ENCODE data around the gene CORO2A. TPM values are rescaled to one million over a fixed set of nuclear protein-coding genes. Genes with fewer than 3 reads are reported as not detected.
"Not testable (repeated sequence)": the region's sequence is repeated elsewhere in the genome, so short reads cannot be mapped to it uniquely, and the experiment has no call there.

Gene CORO2A
- total and polyA plus RNA-seq, 8 donors = 8.1 to 20.4 (median 9.3) TPM

GRCh38 chr9:98175028-98175569 is 17.3 kb downstream of the CORO2A start:
- Histone ChIP-seq H3K27me3 (no peaks in the 10 kb centered on the region), H3K4me3 (no peak overlapping the region), H3K36me3 (no peaks in the 10 kb centered on the region), H3K27ac (no peak overlapping the region), H3K4me1 (peaks cover 0 to 21% of the 10 kb centered on the region in 2 donors), H3K9me3 (no peaks in the 10 kb centered on the region)
- TF ChIP-seq CTCF (IDR thresholded peaks at IDR 0.05) = no peak
- DNase-seq (no peak), ATAC-seq (no peak)
- intact Hi-C loops (cut with DNase I) = no loop called here

- H3K4me1 ChIP-seq = peaks cover 0 to 18% of the 10 kb centered on the region in 2 donors
- H3K36me3 ChIP-seq; DNase-seq; H3K4me3 ChIP-seq; H3K27me3 ChIP-seq; H3K9me3 ChIP-seq; ATAC-seq; H3K27ac ChIP-seq; intact Hi-C loops (cut with DNase I): not testable (repeated sequence)
Measured at GRCh38 chr9:98174502-98174918, 17.9 kb downstream of the CORO2A start.

- Histone ChIP-seq H3K36me3 (no peaks in the 10 kb centered on the region), H3K27me3 (no peaks in the 10 kb centered on the region), H3K9me3 (no peaks in the 10 kb centered on the region), H3K4me3 (no peak overlapping the region), H3K27ac (no peak overlapping the region), H3K4me1 (peaks cover 0 to 24% of the 10 kb centered on the region in 2 donors)
- ATAC-seq (no peak), DNase-seq (no peak)
- TF ChIP-seq CTCF (IDR thresholded peaks at IDR 0.05) = no peak
- intact Hi-C loops (cut with DNase I) = no loop called here
Measured at GRCh38 chr9:98173181-98173580, 19.3 kb downstream of the CORO2A start.

GRCh38 chr9:98172604-98173003 is 19.8 kb downstream of the CORO2A start:
- Histone ChIP-seq H3K9me3 (no peaks in the 10 kb centered on the region), H3K27me3 (no peaks in the 10 kb centered on the region), H3K36me3 (no peaks in the 10 kb centered on the region), H3K4me3 (no peak overlapping the region), H3K4me1 (peaks cover 0 to 30% of the 10 kb centered on the region in 2 donors), H3K27ac (no peak overlapping the region)
- TF ChIP-seq CTCF (IDR thresholded peaks at IDR 0.05) = no peak
- peak; percentile 72 for ATAC-seq
- intact Hi-C loops (cut with DNase I) = no loop called here
- peak in 1 of 4 donors; percentile 24 for DNase-seq

- ATAC-seq = no peak
- intact Hi-C loops (cut with DNase I) = no loop called here
- Histone ChIP-seq H3K4me3 (no peak overlapping the region), H3K4me1 (peaks cover 0 to 29% of the 10 kb centered on the region in 2 donors), H3K36me3 (no peaks in the 10 kb centered on the region), H3K27ac (no peak overlapping the region), H3K9me3 (no peaks in the 10 kb centered on the region), H3K27me3 (no peaks in the 10 kb centered on the region)
- no peak for DNase-seq
- TF ChIP-seq CTCF (IDR thresholded peaks at IDR 0.05) = no peak
Measured at GRCh38 chr9:98171176-98171925, 21.1 kb downstream of the CORO2A start.
